K562 (cell line): ENCODE data around the gene LGI4. TPM values are rescaled to one million over a fixed set of nuclear protein-coding genes. Genes with fewer than 3 reads are reported as not detected.

Experiments
- ATAC-seq: fragments of 200-7000 bp; cut with Tn5 transposase; 3 replicates; pipeline ENCODE4 v1.9.1; 2020; ENCODE audit warnings: moderate library complexity
- BruUV-seq: library from RNA; stranded (reverse); fragments of 400-500 nt; replicated peaks from 2 replicates; lab custom pipeline; 2021; lab: Mats Ljungman, UMichigan
- CTCF ChIA-PET: fragments of 300-600 bp; formaldehyde crosslinking; extraction: SDS; loops from one replicate; lab custom pipeline; 2021; ENCODE audit warnings: low intra/inter-chr PET ratio; lab: Yijun Ruan, JAX
- POLR2A ChIA-PET: fragments of 300-600, 350-650 bp; sonication (Branson Sonifier 250); formaldehyde crosslinking; extraction: SDS; loops from one replicate; lab custom pipeline; 2021; ENCODE audit warnings: antibody characterized with exemption, inconsistent platforms; lab: Yijun Ruan, JAX
- DNase-seq, 4 experiments: peaks; one replicate each; pipeline versions ENCODE4 v3.0.0 to v3.0.0-alpha.2; 2011 to 2018; ENCODE audit warnings: low spot score in 3 of 4, mixed read lengths in 3 of 4; ENCODE audit errors: extremely low read depth in 1 of 4
- FAIRE-seq: peaks from 2 replicates; lab custom pipeline; 2011; peaks lifted over from hg19 to GRCh38; lab: Jason Lieb, UNC
- H2AFZ ChIP-seq: 2 replicates; pipeline ENCODE4 v1.6.0; 2011; ENCODE audit warnings: low read depth, low read length, control low read depth, inconsistent platforms
- H3K27ac ChIP-seq: fragments of 200-600 bp; 3 replicates; pipeline ENCODE4 v1.8.0; 2011; ENCODE audit warnings: low read depth, mild to moderate bottlenecking, control low read depth, inconsistent platforms, low read length, moderate library complexity, mixed read lengths; ENCODE audit errors: extremely low read depth
- H3K27me3 ChIP-seq, 2 experiments: fragments of 300-600 bp in 1 of 2; 2 replicates in 1 of 2; 3 replicates in 1 of 2; pipeline versions ENCODE4 v1.6.0 to v1.8.0; 2011; ENCODE audit warnings: inconsistent platforms in 2 of 2, low read length in 2 of 2, mild to moderate bottlenecking in 1 of 2, mixed read lengths in 1 of 2, moderate library complexity in 1 of 2; ENCODE audit not compliant: control insufficient read depth in 2 of 2, insufficient read depth in 2 of 2
- H3K36me3 ChIP-seq: fragments of 300-600 bp; 3 replicates; pipeline ENCODE4 v1.8.0; 2011; ENCODE audit warnings: mild to moderate bottlenecking, low read length, inconsistent platforms; ENCODE audit not compliant: control insufficient read depth, insufficient read depth
- H3K4me1 ChIP-seq, 2 experiments: fragments of 200-600 bp in 1 of 2; replicated peaks in 1 of 2; 2 replicates in 1 of 2; 3 replicates in 1 of 2; pipeline versions ENCODE4 v1.5.1 to v1.8.0; 2011; ENCODE audit warnings: inconsistent platforms in 2 of 2, low read length in 2 of 2, mild to moderate bottlenecking in 1 of 2, mixed read lengths in 1 of 2, moderate library complexity in 1 of 2; ENCODE audit not compliant: control insufficient read depth in 2 of 2, insufficient read depth in 2 of 2
- H3K4me2 ChIP-seq: 2 replicates; pipeline ENCODE4 v1.6.1; 2011; ENCODE audit warnings: low read length, control low read depth, inconsistent platforms, mixed read lengths; ENCODE audit not compliant: insufficient read depth
- H3K4me3 ChIP-seq: fragments of 200-600 bp; sonication (generic), shearing (Covaris generic); 2 replicates; pipeline ENCODE4 v1.5.1; 2016; ENCODE audit warnings: control low read depth, inconsistent platforms
- H3K79me2 ChIP-seq: fragments of 200-600 bp; 3 replicates; pipeline ENCODE4 v1.8.0; 2011; ENCODE audit warnings: low read length, inconsistent platforms; ENCODE audit not compliant: control insufficient read depth, insufficient read depth
- H3K9ac ChIP-seq, 2 experiments: 2 replicates each; pipeline versions ENCODE4 v1.6.0 to v1.6.1; 2011; ENCODE audit warnings: low read depth in 2 of 2, low read length in 2 of 2, control low read depth in 1 of 2, inconsistent platforms in 1 of 2, mild to moderate bottlenecking in 1 of 2, mixed read lengths in 1 of 2; ENCODE audit not compliant: insufficient read depth in 1 of 2
- H3K9me1 ChIP-seq: one replicate; pipeline ENCODE4 v1.6.0; 2011; ENCODE audit warnings: inconsistent platforms, mild to moderate bottlenecking, low read length, moderate library complexity; ENCODE audit not compliant: control insufficient read depth, insufficient read depth
- H3K9me3 ChIP-seq: replicated peaks from 2 replicates; pipeline ENCODE4 v1.5.1; 2011; ENCODE audit warnings: low read depth, low read length, inconsistent platforms; ENCODE audit not compliant: control insufficient read depth, insufficient read depth
- H4K20me1 ChIP-seq: replicated peaks from 2 replicates; pipeline ENCODE4 v1.6.1; 2011; ENCODE audit warnings: low read length, inconsistent platforms, mixed read lengths; ENCODE audit not compliant: control insufficient read depth, insufficient read depth
- DDX20 ChIP-seq: fragments of 450-650 bp; IDR thresholded peaks from 2 replicates; pipeline ENCODE4 v1.6.1; 2016; ENCODE audit warnings: missing genetic modification characterization, low read depth, mild to moderate bottlenecking, missing compliant biosample characterization, moderate library complexity
- KAT2B ChIP-seq: IDR thresholded peaks from one replicate; pipeline ENCODE4 v1.6.1; 2012; ENCODE audit warnings: low read depth, mild to moderate bottlenecking, control low read depth, inconsistent platforms, low read length, moderate library complexity
- RBM25 ChIP-seq: fragments of 200-400 bp; formaldehyde crosslinking; IDR thresholded peaks from 2 replicates; pipeline ENCODE4 v1.6.1; 2018; ENCODE audit warnings: low read length, low read depth, moderate library complexity; ENCODE audit not compliant: severe bottlenecking
- SFPQ ChIP-seq: fragments of 200-400 bp; formaldehyde crosslinking; IDR thresholded peaks from 2 replicates; pipeline ENCODE4 v1.6.1; 2017; ENCODE audit warnings: mild to moderate bottlenecking, low read depth, low read length, moderate library complexity
- SNRNP70 ChIP-seq: fragments of 200-400 bp; formaldehyde crosslinking; optimal IDR thresholded peaks from 2 replicates; pipeline ENCODE3; 2017; ENCODE audit warnings: low read depth, low read length
- SRSF9 ChIP-seq: fragments of 200-400 bp; formaldehyde crosslinking; IDR thresholded peaks from 2 replicates; pipeline ENCODE4 v1.6.1; 2017; ENCODE audit warnings: low read depth, low read length, borderline replicate concordance
- STAT5A ChIP-seq: IDR thresholded peaks from 2 replicates; pipeline ENCODE4 v1.6.1; 2012; ENCODE audit warnings: low read length, inconsistent platforms, borderline replicate concordance
- TOE1 ChIP-seq, 2 experiments: fragments of 450-650 bp in 1 of 2; sonication (generic) in 1 of 2; formaldehyde crosslinking in 1 of 2; IDR thresholded peaks; 2 replicates each; pipeline versions ENCODE4 v1.7.1 to v1.8.0; 2016 to 2022; ENCODE audit warnings: borderline replicate concordance in 2 of 2, mild to moderate bottlenecking in 2 of 2, antibody characterized with exemption in 1 of 2, inconsistent platforms in 1 of 2, low read depth in 1 of 2, missing genetic modification reagents in 1 of 2, moderate library complexity in 1 of 2
- ZNF551 ChIP-seq: fragments of 250-450 bp; sonication (Bioruptor Pico); IDR thresholded peaks from 2 replicates; pipeline ENCODE4 v1.5.0; 2021; ENCODE audit warnings: mild to moderate bottlenecking, moderate library complexity
- WGBS: fragments of 100-300 bp; shearing (Covaris generic); methylation state at CpG from one replicate; pipeline ENCODE4 v1.1.6; 2016; ENCODE audit warnings: low coverage, mixed read lengths; ENCODE audit not compliant: insufficient coverage; ENCODE audit errors: missing lambda C conversion rate; 5-methylcytosine and 5-hydroxymethylcytosine counted together
- in situ Hi-C: fragments of 300-500 bp; cut with MboI; formaldehyde crosslinking; loops from 4 replicates; pipeline ENCODE4 v1.15.0; 2018; ENCODE audit warnings: inconsistent platforms, mixed read lengths
- intact Hi-C: fragments of 100-400 bp; cut with micrococcal nuclease; formaldehyde crosslinking; loops from 2 replicates; pipeline ENCODE4 v1.14.2; 2022
- polyA plus RNA-seq, 8 experiments: library from polyadenylated mRNA; depleted of rRNA in 4 of 8; stranded (reverse) in 5 of 8; unstranded in 3 of 8; fragments of >200 nt; fragmentation: Nextera tagmentation in 2 of 8; fragmentation: Illumina TruSeq in 1 of 8; extraction: Ambion mirVana in 2 of 8; extraction: Trizol in 1 of 8; gene quantifications; 2 replicates each; pipeline versions ENCODE4 v1.2.1 to v1.2.3, GENCODE V29; 2011 to 2014; ENCODE audit warnings: inconsistent platforms in 1 of 8, missing spikeins in 1 of 8
- total RNA-seq, 7 experiments: library from RNA; depleted of rRNA in 6 of 7; stranded (reverse); fragments of >200 nt in 6 of 7; fragmentation: Illumina TruSeq in 2 of 7; extraction: Trizol in 2 of 7; gene quantifications; 2 replicates each; pipeline versions ENCODE4 v1.2.1 to v1.2.3, GENCODE V29; 2011 to 2021; ENCODE audit warnings: low replicate concordance in 1 of 7
- TF ChIP-seq, protein P1 (sequence below): sonication (generic); formaldehyde crosslinking; IDR thresholded peaks from 2 replicates; pipeline ENCODE4 v1.8.1; 2023; ENCODE audit warnings: mild to moderate bottlenecking, missing genetic modification reagents
- TF ChIP-seq, protein P2 (sequence below), 2 experiments: fragments of 450-650 bp in 1 of 2; sonication (generic) in 1 of 2; formaldehyde crosslinking; conservative IDR thresholded peaks; 2 replicates each; pipeline versions ENCODE4 v1.4.0 to v1.8.1; 2020 to 2022; ENCODE audit warnings: mild to moderate bottlenecking in 1 of 2, missing genetic modification reagents in 1 of 2
- TF ChIP-seq, protein P3 (sequence below): sonication (generic); formaldehyde crosslinking; IDR thresholded peaks from 2 replicates; pipeline ENCODE4 v1.8.1; 2023; ENCODE audit warnings: mild to moderate bottlenecking, missing genetic modification reagents, moderate library complexity
- TF ChIP-seq, protein P4 (sequence below): fragments of 250-450 bp; sonication (Bioruptor Pico); IDR thresholded peaks from 2 replicates; pipeline ENCODE4 v1.4.0; 2020; ENCODE audit warnings: mild to moderate bottlenecking

LGI4 gene
- total and polyA plus RNA-seq, 9 of the 15 experiments (the other 6 are each of a cell fraction or from before 2014, with no cell fraction given): 0.14 to 0.30 (median 0.24) TPM; not detected in 4

DNA sequence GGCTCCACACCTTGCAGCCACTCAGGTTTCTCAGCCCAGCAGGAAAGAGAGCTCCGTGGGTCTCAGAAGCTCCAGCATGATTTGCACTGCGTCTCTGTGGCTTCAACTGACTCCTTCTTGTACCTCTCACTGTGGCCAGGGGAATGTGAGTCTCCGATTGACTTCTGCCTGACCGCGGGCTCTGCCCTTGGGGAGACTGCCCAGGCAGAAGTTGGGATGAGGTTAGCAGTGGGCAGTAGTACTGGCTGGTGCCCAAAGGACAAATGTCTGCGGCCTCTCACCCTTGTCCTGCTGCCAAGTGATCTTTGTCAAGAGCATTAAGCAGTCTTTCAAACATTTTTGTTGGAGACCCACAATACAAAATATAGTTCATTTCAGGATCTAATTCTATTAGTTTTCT is 53.7 kb downstream of the LGI4 start:
- Histone ChIP-seq H3K9ac (no peak overlapping the region; a peak in 1 of 4 replicates), H3K9me3 (no peaks in the 10 kb centered on the region), H3K27me3 (peaks cover 30 to 49% of the 10 kb centered on the region in 2 experiments; a peak in 4 of 5 replicates), H3K36me3 (no peaks in the 10 kb centered on the region), H2AFZ (no peak overlapping the region), H3K4me3 (no peak overlapping the region), H3K4me1 (peaks cover 0 to 18% of the 10 kb centered on the region in 2 experiments; a peak in 2 of 5 replicates), H4K20me1 (no peaks in the 10 kb centered on the region), H3K79me2 (no peaks in the 10 kb centered on the region), H3K27ac (no peak overlapping the region), H3K9me1 (no peaks in the 10 kb centered on the region), H3K4me2 (no peak overlapping the region)
- ChIA-PET POLR2A (interaction anchor here (0.5 to 0.8 kb wide), 2 partner anchors 11 to 363 kb away, joined by 3 to 5 read pairs; no protein-coding TSS in a partner anchor), CTCF (no interaction called here)
- DNase-seq: no peak
- 14% methylated on average over 6 of the region's 6 CpGs for WGBS
- BruUV-seq: no TSS peak
- no peak for FAIRE-seq
- in situ Hi-C loops: no loop called here
- no peak for ATAC-seq
- intact Hi-C loops: no loop called here
- TF ChIP-seq, protein P1, sequence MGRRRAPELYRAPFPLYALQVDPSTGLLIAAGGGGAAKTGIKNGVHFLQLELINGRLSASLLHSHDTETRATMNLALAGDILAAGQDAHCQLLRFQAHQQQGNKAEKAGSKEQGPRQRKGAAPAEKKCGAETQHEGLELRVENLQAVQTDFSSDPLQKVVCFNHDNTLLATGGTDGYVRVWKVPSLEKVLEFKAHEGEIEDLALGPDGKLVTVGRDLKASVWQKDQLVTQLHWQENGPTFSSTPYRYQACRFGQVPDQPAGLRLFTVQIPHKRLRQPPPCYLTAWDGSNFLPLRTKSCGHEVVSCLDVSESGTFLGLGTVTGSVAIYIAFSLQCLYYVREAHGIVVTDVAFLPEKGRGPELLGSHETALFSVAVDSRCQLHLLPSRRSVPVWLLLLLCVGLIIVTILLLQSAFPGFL (CRISPR knock-in tag): no peak
- TF ChIP-seq, protein P2, sequence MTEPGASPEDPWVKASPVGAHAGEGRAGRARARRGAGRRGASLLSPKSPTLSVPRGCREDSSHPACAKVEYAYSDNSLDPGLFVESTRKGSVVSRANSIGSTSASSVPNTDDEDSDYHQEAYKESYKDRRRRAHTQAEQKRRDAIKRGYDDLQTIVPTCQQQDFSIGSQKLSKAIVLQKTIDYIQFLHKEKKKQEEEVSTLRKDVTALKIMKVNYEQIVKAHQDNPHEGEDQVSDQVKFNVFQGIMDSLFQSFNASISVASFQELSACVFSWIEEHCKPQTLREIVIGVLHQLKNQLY (CRISPR knock-in tag; conservative IDR thresholded peaks at IDR 0.05): no peak
- TF ChIP-seq, protein P3, sequence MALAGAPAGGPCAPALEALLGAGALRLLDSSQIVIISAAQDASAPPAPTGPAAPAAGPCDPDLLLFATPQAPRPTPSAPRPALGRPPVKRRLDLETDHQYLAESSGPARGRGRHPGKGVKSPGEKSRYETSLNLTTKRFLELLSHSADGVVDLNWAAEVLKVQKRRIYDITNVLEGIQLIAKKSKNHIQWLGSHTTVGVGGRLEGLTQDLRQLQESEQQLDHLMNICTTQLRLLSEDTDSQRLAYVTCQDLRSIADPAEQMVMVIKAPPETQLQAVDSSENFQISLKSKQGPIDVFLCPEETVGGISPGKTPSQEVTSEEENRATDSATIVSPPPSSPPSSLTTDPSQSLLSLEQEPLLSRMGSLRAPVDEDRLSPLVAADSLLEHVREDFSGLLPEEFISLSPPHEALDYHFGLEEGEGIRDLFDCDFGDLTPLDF (CRISPR knock-in tag): no peak
- TF ChIP-seq, protein P4, sequence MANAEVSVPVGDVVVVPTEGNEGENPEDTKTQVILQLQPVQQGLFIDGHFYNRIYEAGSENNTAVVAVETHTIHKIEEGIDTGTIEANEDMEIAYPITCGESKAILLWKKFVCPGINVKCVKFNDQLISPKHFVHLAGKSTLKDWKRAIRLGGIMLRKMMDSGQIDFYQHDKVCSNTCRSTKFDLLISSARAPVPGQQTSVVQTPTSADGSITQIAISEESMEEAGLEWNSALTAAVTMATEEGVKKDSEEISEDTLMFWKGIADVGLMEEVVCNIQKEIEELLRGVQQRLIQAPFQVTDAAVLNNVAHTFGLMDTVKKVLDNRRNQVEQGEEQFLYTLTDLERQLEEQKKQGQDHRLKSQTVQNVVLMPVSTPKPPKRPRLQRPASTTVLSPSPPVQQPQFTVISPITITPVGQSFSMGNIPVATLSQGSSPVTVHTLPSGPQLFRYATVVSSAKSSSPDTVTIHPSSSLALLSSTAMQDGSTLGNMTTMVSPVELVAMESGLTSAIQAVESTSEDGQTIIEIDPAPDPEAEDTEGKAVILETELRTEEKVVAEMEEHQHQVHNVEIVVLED (CRISPR knock-in tag): no peak
- TF ChIP-seq ZNF551 (CRISPR knock-in tag): no peak
- TF ChIP-seq SNRNP70: no peak
- TF ChIP-seq STAT5A: no peak
- no peak for TF ChIP-seq KAT2B
- no peak for TF ChIP-seq SFPQ
- TF ChIP-seq RBM25: no peak
- no peak for TF ChIP-seq DDX20 (tag)
- no peak for TF ChIP-seq SRSF9
- TF ChIP-seq TOE1 (IDR thresholded peaks at IDR 0.05; ENCODE audit: borderline replicate concordance): no peak
- no peak for TF ChIP-seq TOE1 (CRISPR knock-in tag; IDR thresholded peaks at IDR 0.05; ENCODE audit: borderline replicate concordance, low read depth)
